ENCODE results near the gene ABHD17A. TPM values are rescaled to one million over a fixed set of nuclear protein-coding genes. Genes with fewer than 3 reads are reported as not detected.

Gene ABHD17A
- total and polyA plus RNA-seq, 9 of the 15 experiments (the other 6 are each of a cell fraction or from before 2014, with no cell fraction given) = 0.04 to 135 (median 21.8) TPM; not detected in 1

DNA sequence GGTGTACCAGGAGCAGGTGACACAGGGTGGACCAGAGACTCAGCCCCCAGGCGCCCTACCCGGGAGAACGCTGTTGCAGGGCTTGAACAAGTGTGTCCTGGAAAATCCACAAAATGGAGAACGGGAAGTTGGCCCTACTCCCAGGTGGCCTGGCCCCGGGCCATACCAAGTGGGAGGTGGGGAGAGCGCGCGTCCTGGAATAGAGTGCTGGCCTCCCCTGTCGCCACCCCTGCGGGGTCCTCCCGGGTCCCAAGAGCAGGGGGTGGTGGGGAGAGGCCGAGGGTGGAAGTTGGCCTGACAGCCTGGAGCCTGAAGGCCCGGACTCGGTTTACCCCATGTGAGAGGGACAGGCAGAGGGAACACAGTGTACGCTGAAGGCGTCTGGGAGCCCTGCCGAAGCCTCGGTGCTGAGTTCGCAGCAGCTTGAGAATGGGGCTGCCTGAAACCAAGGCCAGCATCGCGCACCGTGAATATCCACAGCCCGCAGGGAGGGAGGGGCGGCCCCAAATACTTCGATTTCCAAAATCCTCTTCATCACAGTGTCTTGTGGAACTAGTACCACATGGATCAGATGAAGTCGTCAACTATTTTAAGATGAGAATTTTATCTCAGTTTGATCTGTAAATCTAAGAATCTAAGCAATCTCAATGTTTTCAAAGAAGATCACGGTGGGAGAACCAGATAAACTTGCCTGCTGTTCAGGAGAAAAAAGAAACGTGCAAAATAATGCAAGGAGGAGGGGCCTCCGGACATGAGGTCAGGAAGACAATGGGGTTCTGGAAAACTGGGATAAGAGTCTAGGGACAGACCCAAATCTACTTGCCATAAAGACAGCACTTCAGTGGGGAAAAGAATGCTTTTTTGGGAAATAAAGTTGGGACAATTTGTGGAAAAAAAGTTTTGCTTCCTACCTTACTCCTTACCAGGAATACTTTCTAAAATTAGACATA lies 11.5 kb downstream of the ABHD17A start (continued):
- TF ChIP-seq, protein P1, sequence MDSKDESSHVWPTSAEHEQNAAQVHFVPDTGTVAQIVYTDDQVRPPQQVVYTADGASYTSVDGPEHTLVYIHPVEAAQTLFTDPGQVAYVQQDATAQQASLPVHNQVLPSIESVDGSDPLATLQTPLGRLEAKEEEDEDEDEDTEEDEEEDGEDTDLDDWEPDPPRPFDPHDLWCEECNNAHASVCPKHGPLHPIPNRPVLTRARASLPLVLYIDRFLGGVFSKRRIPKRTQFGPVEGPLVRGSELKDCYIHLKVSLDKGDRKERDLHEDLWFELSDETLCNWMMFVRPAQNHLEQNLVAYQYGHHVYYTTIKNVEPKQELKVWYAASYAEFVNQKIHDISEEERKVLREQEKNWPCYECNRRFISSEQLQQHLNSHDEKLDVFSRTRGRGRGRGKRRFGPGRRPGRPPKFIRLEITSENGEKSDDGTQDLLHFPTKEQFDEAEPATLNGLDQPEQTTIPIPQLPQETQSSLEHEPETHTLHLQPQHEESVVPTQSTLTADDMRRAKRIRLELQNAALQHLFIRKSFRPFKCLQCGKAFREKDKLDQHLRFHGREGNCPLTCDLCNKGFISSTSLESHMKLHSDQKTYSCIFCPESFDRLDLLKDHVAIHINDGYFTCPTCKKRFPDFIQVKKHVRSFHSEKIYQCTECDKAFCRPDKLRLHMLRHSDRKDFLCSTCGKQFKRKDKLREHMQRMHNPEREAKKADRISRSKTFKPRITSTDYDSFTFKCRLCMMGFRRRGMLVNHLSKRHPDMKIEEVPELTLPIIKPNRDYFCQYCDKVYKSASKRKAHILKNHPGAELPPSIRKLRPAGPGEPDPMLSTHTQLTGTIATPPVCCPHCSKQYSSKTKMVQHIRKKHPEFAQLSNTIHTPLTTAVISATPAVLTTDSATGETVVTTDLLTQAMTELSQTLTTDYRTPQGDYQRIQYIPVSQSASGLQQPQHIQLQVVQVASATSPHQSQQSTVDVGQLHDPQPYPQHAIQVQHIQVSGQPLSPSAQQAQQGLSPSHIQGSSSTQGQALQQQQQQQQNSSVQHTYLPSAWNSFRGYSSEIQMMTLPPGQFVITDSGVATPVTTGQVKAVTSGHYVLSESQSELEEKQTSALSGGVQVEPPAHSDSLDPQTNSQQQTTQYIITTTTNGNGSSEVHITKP (IDR thresholded peaks at IDR 0.05; ENCODE audit: partially characterized antibody) = peak; percentile 98
- TF ChIP-seq ZBTB17 (CRISPR knock-in tag; IDR thresholded peaks at IDR 0.05) = 0 out of 2 replicates have a peak, but pooled peaks have one; percentile 11
- 0 out of 2 replicates have a peak, but pooled peaks have one; percentile 31 for TF ChIP-seq ZNF766 (CRISPR knock-in tag; conservative IDR thresholded peaks at IDR 0.05)
- no peak for TF ChIP-seq SAFB (IDR thresholded peaks at IDR 0.05; ENCODE audit: borderline replicate concordance, low read depth, low read length)
- TF ChIP-seq, protein P2, sequence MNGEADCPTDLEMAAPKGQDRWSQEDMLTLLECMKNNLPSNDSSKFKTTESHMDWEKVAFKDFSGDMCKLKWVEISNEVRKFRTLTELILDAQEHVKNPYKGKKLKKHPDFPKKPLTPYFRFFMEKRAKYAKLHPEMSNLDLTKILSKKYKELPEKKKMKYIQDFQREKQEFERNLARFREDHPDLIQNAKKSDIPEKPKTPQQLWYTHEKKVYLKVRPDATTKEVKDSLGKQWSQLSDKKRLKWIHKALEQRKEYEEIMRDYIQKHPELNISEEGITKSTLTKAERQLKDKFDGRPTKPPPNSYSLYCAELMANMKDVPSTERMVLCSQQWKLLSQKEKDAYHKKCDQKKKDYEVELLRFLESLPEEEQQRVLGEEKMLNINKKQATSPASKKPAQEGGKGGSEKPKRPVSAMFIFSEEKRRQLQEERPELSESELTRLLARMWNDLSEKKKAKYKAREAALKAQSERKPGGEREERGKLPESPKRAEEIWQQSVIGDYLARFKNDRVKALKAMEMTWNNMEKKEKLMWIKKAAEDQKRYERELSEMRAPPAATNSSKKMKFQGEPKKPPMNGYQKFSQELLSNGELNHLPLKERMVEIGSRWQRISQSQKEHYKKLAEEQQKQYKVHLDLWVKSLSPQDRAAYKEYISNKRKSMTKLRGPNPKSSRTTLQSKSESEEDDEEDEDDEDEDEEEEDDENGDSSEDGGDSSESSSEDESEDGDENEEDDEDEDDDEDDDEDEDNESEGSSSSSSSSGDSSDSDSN (IDR thresholded peaks at IDR 0.05; ENCODE audit: borderline replicate concordance in 1 of 2, low read depth in 2 of 2, low read length in 2 of 2) = 0 out of 4 replicates have a peak, but pooled peaks of 1 of the 2 experiments have one; percentile 9
- TF ChIP-seq MYC (IDR thresholded peaks at IDR 0.05; ENCODE audit: low read depth, low read length) = peak; percentile 60
- TF ChIP-seq MYC (CRISPR knock-in tag; IDR thresholded peaks at IDR 0.05; ENCODE audit: borderline replicate concordance, low read depth) = no peak
- TF ChIP-seq MAFK (IDR thresholded peaks at IDR 0.05; ENCODE audit: low read length) = no peak
- 0 out of 2 replicates have a peak, but pooled peaks have one; percentile 42 for TF ChIP-seq TOE1 (IDR thresholded peaks at IDR 0.05; ENCODE audit: borderline replicate concordance)
- TF ChIP-seq TOE1 (CRISPR knock-in tag; IDR thresholded peaks at IDR 0.05; ENCODE audit: borderline replicate concordance, low read depth) = no peak
- no peak for TF ChIP-seq SNIP1 (IDR thresholded peaks at IDR 0.05; ENCODE audit: low read depth)
- TF ChIP-seq RBFOX2 (IDR thresholded peaks at IDR 0.05; ENCODE audit: low read depth, low read length) = peak; percentile 42
- no peak for TF ChIP-seq ERF (CRISPR knock-in tag; IDR thresholded peaks at IDR 0.05)
- TF ChIP-seq SMARCE1 (IDR thresholded peaks at IDR 0.05) = no peak
- TF ChIP-seq ARID2 (IDR thresholded peaks at IDR 0.05) = no peak; the same call in 1 of the 2 replicates
- peak; percentile 26 for TF ChIP-seq SAP30 (IDR thresholded peaks at IDR 0.05; ENCODE audit: borderline replicate concordance, insufficient read depth, low read depth, low read length, poor library complexity, severe bottlenecking)
- TF ChIP-seq MAZ (CRISPR knock-in tag; conservative IDR thresholded peaks at IDR 0.05 in 1 of 2, IDR thresholded peaks at IDR 0.05 in 1 of 2) = 0 out of 4 replicates have a peak, but pooled peaks have one; percentile 15 to 48
- TF ChIP-seq, protein P3, sequence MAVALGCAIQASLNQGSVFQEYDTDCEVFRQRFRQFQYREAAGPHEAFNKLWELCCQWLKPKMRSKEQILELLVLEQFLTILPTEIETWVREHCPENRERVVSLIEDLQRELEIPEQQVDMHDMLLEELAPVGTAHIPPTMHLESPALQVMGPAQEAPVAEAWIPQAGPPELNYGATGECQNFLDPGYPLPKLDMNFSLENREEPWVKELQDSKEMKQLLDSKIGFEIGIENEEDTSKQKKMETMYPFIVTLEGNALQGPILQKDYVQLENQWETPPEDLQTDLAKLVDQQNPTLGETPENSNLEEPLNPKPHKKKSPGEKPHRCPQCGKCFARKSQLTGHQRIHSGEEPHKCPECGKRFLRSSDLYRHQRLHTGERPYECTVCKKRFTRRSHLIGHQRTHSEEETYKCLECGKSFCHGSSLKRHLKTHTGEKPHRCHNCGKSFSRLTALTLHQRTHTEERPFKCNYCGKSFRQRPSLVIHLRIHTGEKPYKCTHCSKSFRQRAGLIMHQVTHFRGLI (CRISPR knock-in tag; IDR thresholded peaks at IDR 0.05) = no peak
- TF ChIP-seq MECOM (CRISPR knock-in tag; IDR thresholded peaks at IDR 0.05) = 0 out of 2 replicates have a peak, but pooled peaks have one; percentile 16

Data from K562 (cell line).